Measurements from ENCODE around the gene TAF10.

Gene TAF10

GRCh38 chr11:6630632-6631291, 18.7 kb upstream of the TAF10 start:
- Histone ChIP-seq H3K36me3 (ENCODE audit: control insufficient read depth, insufficient read depth, low read length) (peaks cover 80% of the 10 kb centered on the region), H3K4me3 (ENCODE audit: extremely low read depth, insufficient read depth, low read length, poor library complexity, severe bottlenecking) (no peak overlapping the region), H3K9me3 (ENCODE audit: control insufficient read depth, low read length) (no peaks in the 10 kb centered on the region), H3K27ac (ENCODE audit: low read depth, low read length, severe bottlenecking) (no peak overlapping the region), H3K4me1 (ENCODE audit: control insufficient read depth, insufficient read depth, low read length, poor library complexity, severe bottlenecking) (peaks cover 12% of the 10 kb centered on the region)
- WGBS, 2 experiments (ENCODE audit: insufficient coverage in 2 of 2), result 45 to 56% methylated on average over 27 to 28 of the region's 28 CpGs

- no peak overlapping the region for H3K4me3 ChIP-seq (ENCODE audit: extremely low read depth, insufficient read depth, low read length, poor library complexity, severe bottlenecking)
- no peaks in the 10 kb centered on the region for H3K9me3 ChIP-seq (ENCODE audit: control insufficient read depth, low read length)
- peaks cover 5% of the 10 kb centered on the region for H3K4me1 ChIP-seq (ENCODE audit: control insufficient read depth, insufficient read depth, low read length, poor library complexity, severe bottlenecking)
- WGBS, 2 experiments (ENCODE audit: insufficient coverage in 2 of 2), result 48 to 57% methylated on average over 79 to 101 of the region's 102 CpGs
- peaks cover 87% of the 10 kb centered on the region for H3K36me3 ChIP-seq (ENCODE audit: control insufficient read depth, insufficient read depth, low read length)
- no peak overlapping the region for H3K27ac ChIP-seq (ENCODE audit: low read depth, low read length, severe bottlenecking)
These were observed 18.0 kb upstream of the TAF10 start for GRCh38 chr11:6629892-6630631.

- Histone ChIP-seq H3K9me3 (ENCODE audit: control insufficient read depth, low read length) (no peaks in the 10 kb centered on the region), H3K4me3 (ENCODE audit: extremely low read depth, insufficient read depth, low read length, poor library complexity, severe bottlenecking) (no peak overlapping the region), H3K4me1 (ENCODE audit: control insufficient read depth, insufficient read depth, low read length, poor library complexity, severe bottlenecking) (peaks cover under 1% of the 10 kb centered on the region), H3K36me3 (ENCODE audit: control insufficient read depth, insufficient read depth, low read length) (peaks cover 91% of the 10 kb centered on the region), H3K27ac (ENCODE audit: low read depth, low read length, severe bottlenecking) (no peak overlapping the region)
- WGBS, 2 experiments (ENCODE audit: insufficient coverage in 2 of 2), result 97 to 98% methylated on average over 22 to 23 of the region's 24 CpGs
These were observed 17.5 kb upstream of the TAF10 start for GRCh38 chr11:6629573-6629891.

GRCh38 chr11:6628526-6628925, 16.5 kb upstream of the TAF10 start:
- WGBS, 2 experiments (ENCODE audit: insufficient coverage in 2 of 2), result 93 to 100% methylated on average over 3 to 4 of the region's 4 CpGs

GRCh38 chr11:6627762-6628241, 15.8 kb upstream of the TAF10 start:
- WGBS, 2 experiments (ENCODE audit: insufficient coverage in 2 of 2), result no CpG with 5 or more reads among the region's 2 CpGs
- H3K36me3 ChIP-seq (ENCODE audit: control insufficient read depth, insufficient read depth, low read length), result peaks cover 89% of the 10 kb centered on the region

More at GRCh38 chr11:6628526-6628925, 16.5 kb upstream of the TAF10 start:
- no peak overlapping the region for H3K27ac ChIP-seq (ENCODE audit: low read depth, low read length, severe bottlenecking)
- no peaks in the 10 kb centered on the region for H3K4me1 ChIP-seq (ENCODE audit: control insufficient read depth, insufficient read depth, low read length, poor library complexity, severe bottlenecking)
- no peak overlapping the region for H3K4me3 ChIP-seq (ENCODE audit: extremely low read depth, insufficient read depth, low read length, poor library complexity, severe bottlenecking)
- H3K36me3 ChIP-seq (ENCODE audit: control insufficient read depth, insufficient read depth, low read length), result peaks cover 90% of the 10 kb centered on the region
- no peaks in the 10 kb centered on the region for H3K9me3 ChIP-seq (ENCODE audit: control insufficient read depth, low read length)

GRCh38 chr11:6626971-6627761, 15.2 kb upstream of the TAF10 start:
- H3K9me3 ChIP-seq (ENCODE audit: control insufficient read depth, low read length), result no peaks in the 10 kb centered on the region
- 88 to 89% methylated on average over 17 to 19 of the region's 19 CpGs for WGBS, 2 experiments (ENCODE audit: insufficient coverage in 2 of 2)
- H3K27ac ChIP-seq (ENCODE audit: low read depth, low read length, severe bottlenecking), result no peak overlapping the region
- peaks cover 85% of the 10 kb centered on the region for H3K36me3 ChIP-seq (ENCODE audit: control insufficient read depth, insufficient read depth, low read length)
- no peaks in the 10 kb centered on the region for H3K4me1 ChIP-seq (ENCODE audit: control insufficient read depth, insufficient read depth, low read length, poor library complexity, severe bottlenecking)
- H3K4me3 ChIP-seq (ENCODE audit: extremely low read depth, insufficient read depth, low read length, poor library complexity, severe bottlenecking), result no peak overlapping the region

More at GRCh38 chr11:6627762-6628241, 15.8 kb upstream of the TAF10 start:
- Histone ChIP-seq H3K4me1 (ENCODE audit: control insufficient read depth, insufficient read depth, low read length, poor library complexity, severe bottlenecking) (no peaks in the 10 kb centered on the region), H3K27ac (ENCODE audit: low read depth, low read length, severe bottlenecking) (no peak overlapping the region), H3K4me3 (ENCODE audit: extremely low read depth, insufficient read depth, low read length, poor library complexity, severe bottlenecking) (no peak overlapping the region), H3K9me3 (ENCODE audit: control insufficient read depth, low read length) (no peaks in the 10 kb centered on the region)

GRCh38 chr11:6625832-6626420, 13.9 kb upstream of the TAF10 start:
- Histone ChIP-seq H3K4me3 (ENCODE audit: extremely low read depth, insufficient read depth, low read length, poor library complexity, severe bottlenecking) (no peak overlapping the region), H3K36me3 (ENCODE audit: control insufficient read depth, insufficient read depth, low read length) (peaks cover 73% of the 10 kb centered on the region), H3K27ac (ENCODE audit: low read depth, low read length, severe bottlenecking) (no peak overlapping the region), H3K4me1 (ENCODE audit: control insufficient read depth, insufficient read depth, low read length, poor library complexity, severe bottlenecking) (no peaks in the 10 kb centered on the region), H3K9me3 (ENCODE audit: control insufficient read depth, low read length) (no peaks in the 10 kb centered on the region)
- 94 to 96% methylated on average over 16 to 17 of the region's 17 CpGs for WGBS, 2 experiments (ENCODE audit: insufficient coverage in 2 of 2)

GRCh38 chr11:6625156-6625831, 13.3 kb upstream of the TAF10 start:
- no peak overlapping the region for H3K27ac ChIP-seq (ENCODE audit: low read depth, low read length, severe bottlenecking)
- no peak overlapping the region for H3K4me3 ChIP-seq (ENCODE audit: extremely low read depth, insufficient read depth, low read length, poor library complexity, severe bottlenecking)
- peaks cover 68% of the 10 kb centered on the region for H3K36me3 ChIP-seq (ENCODE audit: control insufficient read depth, insufficient read depth, low read length)
- no peaks in the 10 kb centered on the region for H3K4me1 ChIP-seq (ENCODE audit: control insufficient read depth, insufficient read depth, low read length, poor library complexity, severe bottlenecking)
- 95 to 97% methylated on average over 9 to 11 of the region's 12 CpGs for WGBS, 2 experiments (ENCODE audit: insufficient coverage in 2 of 2)
- H3K9me3 ChIP-seq (ENCODE audit: control insufficient read depth, low read length), result no peaks in the 10 kb centered on the region

GRCh38 chr11:6623391-6624363, 11.7 kb upstream of the TAF10 start:
- no peaks in the 10 kb centered on the region for H3K4me1 ChIP-seq (ENCODE audit: control insufficient read depth, insufficient read depth, low read length, poor library complexity, severe bottlenecking)
- WGBS, 2 experiments (ENCODE audit: insufficient coverage in 2 of 2), result 91 to 96% methylated on average over 26 to 31 of the region's 31 CpGs
- peaks cover 54% of the 10 kb centered on the region for H3K36me3 ChIP-seq (ENCODE audit: control insufficient read depth, insufficient read depth, low read length)
- no peak overlapping the region for H3K27ac ChIP-seq (ENCODE audit: low read depth, low read length, severe bottlenecking)
- H3K4me3 ChIP-seq (ENCODE audit: extremely low read depth, insufficient read depth, low read length, poor library complexity, severe bottlenecking), result no peak overlapping the region
- H3K9me3 ChIP-seq (ENCODE audit: control insufficient read depth, low read length), result no peaks in the 10 kb centered on the region

Data from mesodermal cell (in vitro differentiated cells).